Stimulated activated CD8-positive, alpha-beta memory T cell treated with anti-CD3 and anti-CD28 coated beads, Interleukin-4, amount 100 ng/mL, for 48 hours (primary cell): ENCODE measurements around the gene PGGT1B.

Experiments used
- DNase-seq: peaks from one replicate; pipeline ENCODE4 v3.0.0-alpha.2; 2020

PGGT1B gene

GRCh38 chr5:115179394-115180164, 83.1 kb downstream of the PGGT1B start:
- no peak for DNase-seq

- DNase-seq, result no peak
Measured at GRCh38 chr5:115179030-115179393, 83.7 kb downstream of the PGGT1B start.

GRCh38 chr5:115170929-115171510, 91.7 kb downstream of the PGGT1B start:
- DNase-seq, result no peak

GRCh38 chr5:115170134-115170928, 92.3 kb downstream of the PGGT1B start:
- peak; percentile 34 for DNase-seq

GRCh38 chr5:115169487-115170133, 93.1 kb downstream of the PGGT1B start, which contains the start of gene TRIM36:
TRIM36 (minus strand) TSS chr5:115169908; CDS start chr5:115169634, 274 bp downstream.
- DNase-seq, result peak; percentile 96

- DNase-seq, result no peak
Measured at GRCh38 chr5:115168829-115169486, 93.7 kb downstream of the PGGT1B start.

GRCh38 chr5:115166744-115167393, 95.8 kb downstream of the PGGT1B start:
- no peak for DNase-seq

GRCh38 chr5:115165790-115166189, 96.9 kb downstream of the PGGT1B start:
- DNase-seq, result no peak

- DNase-seq, result no peak
Measured at GRCh38 chr5:115160975-115161475, 101.7 kb downstream of the PGGT1B start.
